Measurements from ENCODE around the gene SLC19A1.
A peak's percentile ranks its signal among the peaks of the same experiment; 100 is the strongest.

The SLC19A1 gene

DNA sequence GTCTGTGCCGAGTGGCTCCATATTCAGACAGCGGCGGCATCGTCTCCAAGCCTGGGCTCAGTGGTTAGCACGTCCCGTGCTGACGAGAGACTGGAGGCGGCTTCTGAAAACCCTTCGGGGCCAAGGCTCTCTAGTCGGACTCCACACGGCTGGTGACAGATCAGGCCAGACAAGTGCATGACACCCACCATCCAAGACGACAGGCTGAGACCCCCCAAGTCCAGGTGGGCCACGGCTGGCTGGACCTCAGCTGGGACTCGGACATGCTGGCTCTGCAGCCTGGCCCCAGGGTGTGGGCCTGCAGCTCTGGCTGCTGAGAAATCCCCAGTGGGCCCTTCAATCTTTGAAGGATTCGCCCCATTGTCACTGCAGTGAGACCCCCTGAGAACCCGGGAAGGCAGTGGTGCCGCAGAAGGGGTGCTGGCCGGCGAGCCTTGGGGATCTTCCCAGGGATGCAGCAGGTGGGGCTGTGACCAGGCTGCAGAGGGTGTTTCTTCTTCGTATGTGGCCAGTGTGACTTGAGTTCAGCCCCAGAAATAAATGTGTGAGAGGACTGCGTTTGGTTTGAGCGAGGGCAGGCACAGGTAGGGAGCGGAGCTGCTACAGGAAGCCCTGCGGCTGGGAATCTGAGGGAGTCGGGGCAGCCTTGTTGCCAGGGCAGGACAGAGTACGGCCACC is 15.9 kb upstream of the SLC19A1 start:
- Histone ChIP-seq H3K27ac (no peak overlapping the region), H3K9me3 (no peaks in the 10 kb centered on the region), H3K27me3 (peaks cover 26% of the 10 kb centered on the region), H3K4me3 (ENCODE audit: low read depth in 1 of 2, low read length in 1 of 2) (no peak overlapping the region), H3K36me3 (no peaks in the 10 kb centered on the region), H3K4me1 (ENCODE audit: control insufficient read depth in 1 of 2, insufficient read depth in 1 of 2, low read depth in 1 of 2, low read length in 1 of 2) (peaks cover 10 to 15% of the 10 kb centered on the region in 2 experiments)
- TF ChIP-seq, protein P1, sequence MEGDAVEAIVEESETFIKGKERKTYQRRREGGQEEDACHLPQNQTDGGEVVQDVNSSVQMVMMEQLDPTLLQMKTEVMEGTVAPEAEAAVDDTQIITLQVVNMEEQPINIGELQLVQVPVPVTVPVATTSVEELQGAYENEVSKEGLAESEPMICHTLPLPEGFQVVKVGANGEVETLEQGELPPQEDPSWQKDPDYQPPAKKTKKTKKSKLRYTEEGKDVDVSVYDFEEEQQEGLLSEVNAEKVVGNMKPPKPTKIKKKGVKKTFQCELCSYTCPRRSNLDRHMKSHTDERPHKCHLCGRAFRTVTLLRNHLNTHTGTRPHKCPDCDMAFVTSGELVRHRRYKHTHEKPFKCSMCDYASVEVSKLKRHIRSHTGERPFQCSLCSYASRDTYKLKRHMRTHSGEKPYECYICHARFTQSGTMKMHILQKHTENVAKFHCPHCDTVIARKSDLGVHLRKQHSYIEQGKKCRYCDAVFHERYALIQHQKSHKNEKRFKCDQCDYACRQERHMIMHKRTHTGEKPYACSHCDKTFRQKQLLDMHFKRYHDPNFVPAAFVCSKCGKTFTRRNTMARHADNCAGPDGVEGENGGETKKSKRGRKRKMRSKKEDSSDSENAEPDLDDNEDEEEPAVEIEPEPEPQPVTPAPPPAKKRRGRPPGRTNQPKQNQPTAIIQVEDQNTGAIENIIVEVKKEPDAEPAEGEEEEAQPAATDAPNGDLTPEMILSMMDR (IDR thresholded peaks at IDR 0.05): no peak

DNA sequence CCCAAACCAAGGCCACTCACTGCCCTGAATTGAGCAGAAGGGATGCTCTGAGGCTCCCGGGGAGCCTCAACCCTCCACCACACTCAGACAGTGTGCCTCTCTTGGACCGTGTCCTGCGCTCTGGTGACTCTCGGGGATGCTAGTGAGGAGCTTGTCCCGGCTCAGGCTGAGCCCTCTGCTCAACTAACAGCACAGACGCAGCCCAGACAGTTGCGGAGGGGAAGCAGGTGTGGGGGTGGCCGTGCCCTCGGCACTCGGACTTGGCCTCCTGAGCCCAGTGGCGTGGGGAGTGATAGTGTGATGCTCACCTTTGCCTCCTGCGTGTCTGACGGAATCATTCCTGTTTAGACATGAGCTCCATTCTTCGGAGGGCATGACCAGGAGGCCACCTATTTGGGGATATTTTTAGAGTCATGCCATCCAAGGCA is 15.4 kb upstream of the SLC19A1 start:
- Histone ChIP-seq H3K27ac (no peak overlapping the region), H3K4me3 (ENCODE audit: low read depth in 1 of 2, low read length in 1 of 2) (no peak overlapping the region)

DNA sequence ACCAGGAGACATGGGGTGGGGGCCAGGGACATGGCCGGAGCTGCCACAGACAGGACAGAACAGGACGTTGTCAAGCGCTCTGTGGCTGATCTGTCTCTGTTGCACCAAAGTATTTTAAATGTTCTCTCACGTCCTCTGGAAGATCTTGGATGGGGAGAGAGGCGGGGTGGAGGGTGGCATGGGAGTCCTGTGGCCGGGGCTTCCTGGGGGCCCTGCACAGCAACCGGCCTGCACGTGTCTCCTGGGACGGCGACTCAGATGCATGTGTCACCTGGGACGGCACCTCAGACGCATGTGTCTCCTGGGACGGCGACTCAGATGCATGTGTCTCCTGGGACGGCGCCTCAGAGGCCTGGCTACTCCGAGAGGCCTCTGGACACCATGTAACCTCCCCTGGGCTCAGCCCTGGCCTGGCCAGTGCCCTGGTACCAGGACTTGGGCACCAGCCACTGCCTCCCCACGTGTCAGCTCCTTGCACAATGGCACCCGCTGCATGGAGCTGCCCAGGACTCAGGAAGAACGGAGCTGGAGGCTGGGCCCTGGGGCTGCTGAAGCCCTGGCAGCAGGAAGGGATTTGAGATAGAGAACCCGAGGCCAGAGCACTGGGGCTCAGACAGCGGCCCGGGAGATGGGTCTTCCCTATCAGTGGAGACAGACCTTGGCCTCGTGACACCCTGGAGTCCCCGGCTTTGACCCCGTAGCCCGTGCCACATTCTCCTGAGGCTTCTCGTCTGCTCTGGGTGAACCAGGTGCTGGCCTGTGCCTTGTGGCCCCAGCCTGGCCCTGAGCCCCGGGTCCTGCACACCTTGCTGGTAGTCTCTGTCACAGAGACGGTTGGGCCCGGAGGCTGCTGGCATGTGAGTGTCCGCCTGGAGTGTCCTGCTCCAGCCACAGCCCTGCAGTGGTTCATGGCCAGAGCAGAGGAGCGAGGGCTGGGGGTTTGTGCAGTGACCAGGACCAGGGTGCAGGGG is 14.7 kb upstream of the SLC19A1 start:
- no peaks in the 10 kb centered on the region for H3K9me3 ChIP-seq
- TF ChIP-seq, protein P1 (IDR thresholded peaks at IDR 0.05): no peak
- H3K27me3 ChIP-seq: peaks cover 14% of the 10 kb centered on the region

More for the DNA sequence above, 15.4 kb upstream of the SLC19A1 start:
- H3K36me3 ChIP-seq: no peaks in the 10 kb centered on the region
- peaks cover 15 to 20% of the 10 kb centered on the region in 2 experiments for H3K4me1 ChIP-seq (ENCODE audit: control insufficient read depth in 1 of 2, insufficient read depth in 1 of 2, low read depth in 1 of 2, low read length in 1 of 2)
- peaks cover 21% of the 10 kb centered on the region for H3K27me3 ChIP-seq
- H3K9me3 ChIP-seq: no peaks in the 10 kb centered on the region
- TF ChIP-seq, protein P1 (IDR thresholded peaks at IDR 0.05): no peak

DNA sequence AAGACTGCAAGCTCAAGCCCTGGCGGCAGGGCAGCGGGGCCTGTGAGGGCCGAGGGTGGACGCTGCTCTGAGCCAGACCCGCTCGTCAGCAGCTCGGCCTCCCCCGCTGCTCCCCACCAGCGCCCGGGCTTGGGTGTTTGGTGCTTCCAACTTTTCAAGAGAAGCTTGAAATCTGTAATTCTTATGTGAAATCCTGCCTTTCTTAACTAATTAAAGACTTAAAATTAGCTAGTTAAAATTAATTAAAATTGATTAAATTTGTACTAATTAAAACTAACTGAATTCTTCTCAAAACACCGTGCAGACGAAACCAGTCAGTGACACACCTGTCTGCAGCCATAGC is 14.0 kb upstream of the SLC19A1 start:
- no peaks in the 10 kb centered on the region for H3K36me3 ChIP-seq
- peaks cover 9% of the 10 kb centered on the region for H3K27me3 ChIP-seq
- TF ChIP-seq, protein P1 (IDR thresholded peaks at IDR 0.05): no peak
- H3K4me3 ChIP-seq (ENCODE audit: low read depth in 1 of 2, low read length in 1 of 2): peak overlapping the region; percentile 63 to 69
- H3K27ac ChIP-seq: peak overlapping the region; percentile 84
- H3K9me3 ChIP-seq: no peaks in the 10 kb centered on the region
- peaks cover 29 to 34% of the 10 kb centered on the region in 2 experiments for H3K4me1 ChIP-seq (ENCODE audit: control insufficient read depth in 1 of 2, insufficient read depth in 1 of 2, low read depth in 1 of 2, low read length in 1 of 2)

More for the DNA sequence above, 14.7 kb upstream of the SLC19A1 start:
- H3K4me1 ChIP-seq (ENCODE audit: control insufficient read depth in 1 of 2, insufficient read depth in 1 of 2, low read depth in 1 of 2, low read length in 1 of 2): peaks cover 22 to 27% of the 10 kb centered on the region in 2 experiments
- H3K36me3 ChIP-seq: no peaks in the 10 kb centered on the region
- H3K27ac ChIP-seq: peak overlapping the region; percentile 84
- H3K4me3 ChIP-seq (ENCODE audit: low read depth in 1 of 2, low read length in 1 of 2): no peak overlapping the region

- H3K4me3 ChIP-seq (ENCODE audit: low read depth in 1 of 2, low read length in 1 of 2): peak overlapping the region; percentile 63 to 69
- H3K4me1 ChIP-seq (ENCODE audit: control insufficient read depth in 1 of 2, insufficient read depth in 1 of 2, low read depth in 1 of 2, low read length in 1 of 2): peaks cover 33 to 39% of the 10 kb centered on the region in 2 experiments
- H3K9me3 ChIP-seq: no peaks in the 10 kb centered on the region
- no peaks in the 10 kb centered on the region for H3K36me3 ChIP-seq
- TF ChIP-seq, protein P1 (IDR thresholded peaks at IDR 0.05): peak; percentile 90
- peak overlapping the region; percentile 84 for H3K27ac ChIP-seq
- H3K27me3 ChIP-seq: peaks cover 4% of the 10 kb centered on the region
Observed at GRCh38 chr21:45555557-45556301, 13.5 kb upstream of the SLC19A1 start.

Measured in neutrophil (primary cell).